DOHH2 (cell line): ENCODE measurements around the gene SSPN.

Source experiments
- CTCF ChIP-seq: fragments of 200-600 bp; sonication (generic); IDR thresholded peaks from one replicate; pipeline ENCODE4 v1.5.1; 2014; ENCODE audit warnings: antibody characterized with exemption, mild to moderate bottlenecking, low read depth, low read length; ENCODE audit not compliant: poor library complexity, severe bottlenecking
- EZH2phosphoT487 ChIP-seq: fragments of 200-600 bp; sonication (generic); IDR thresholded peaks from 2 replicates; pipeline ENCODE4 v1.6.1; 2017; ENCODE audit warnings: borderline replicate concordance, mild to moderate bottlenecking, antibody characterized with exemption, low read length, moderate library complexity, mixed read lengths

- TF ChIP-seq CTCF (no peak), EZH2phosphoT487 (no peak)
These were observed 9.9 kb downstream of the SSPN start for GRCh38 chr12:26205298-26205697.
